ENCODE data around the gene SERPINB1.

Gene SERPINB1

DNA sequence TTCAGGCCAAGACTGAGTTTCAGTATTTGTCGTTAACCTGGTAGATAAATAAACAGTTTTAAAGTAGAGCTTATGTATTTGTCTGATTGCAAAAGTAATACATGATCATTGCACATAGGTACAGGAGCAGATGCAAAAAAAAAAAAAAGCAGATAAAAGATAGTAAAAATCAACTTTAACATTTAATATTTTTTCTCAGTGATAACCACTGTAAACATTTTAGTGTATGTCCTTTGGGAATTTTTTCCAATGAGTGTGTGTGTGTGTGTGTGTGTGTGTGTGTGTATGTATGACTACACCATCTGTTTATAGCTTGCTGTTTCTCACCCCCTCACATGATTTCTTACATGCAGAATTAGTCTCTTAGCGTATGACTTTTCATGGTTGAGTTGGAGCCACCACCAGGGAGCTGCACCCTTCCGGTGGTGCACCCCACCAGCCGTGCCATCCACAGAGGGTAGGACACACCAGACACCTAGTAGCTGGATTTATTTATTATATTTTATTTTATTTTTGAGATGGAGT is 50.2 kb downstream of the SERPINB1 start:
- Histone ChIP-seq H3K27ac (no peak overlapping the region), H3K36me3 (peaks cover 11% of the 10 kb centered on the region; the same call in 1 of the 2 replicates), H3K4me3 (ENCODE audit: low read depth, low read length) (no peak overlapping the region), H3K27me3 (ENCODE audit: insufficient read depth, low read depth, severe bottlenecking) (no peaks in the 10 kb centered on the region), H3K9me3 (ENCODE audit: severe bottlenecking) (no peaks in the 10 kb centered on the region)
- TF ChIP-seq, protein P1, sequence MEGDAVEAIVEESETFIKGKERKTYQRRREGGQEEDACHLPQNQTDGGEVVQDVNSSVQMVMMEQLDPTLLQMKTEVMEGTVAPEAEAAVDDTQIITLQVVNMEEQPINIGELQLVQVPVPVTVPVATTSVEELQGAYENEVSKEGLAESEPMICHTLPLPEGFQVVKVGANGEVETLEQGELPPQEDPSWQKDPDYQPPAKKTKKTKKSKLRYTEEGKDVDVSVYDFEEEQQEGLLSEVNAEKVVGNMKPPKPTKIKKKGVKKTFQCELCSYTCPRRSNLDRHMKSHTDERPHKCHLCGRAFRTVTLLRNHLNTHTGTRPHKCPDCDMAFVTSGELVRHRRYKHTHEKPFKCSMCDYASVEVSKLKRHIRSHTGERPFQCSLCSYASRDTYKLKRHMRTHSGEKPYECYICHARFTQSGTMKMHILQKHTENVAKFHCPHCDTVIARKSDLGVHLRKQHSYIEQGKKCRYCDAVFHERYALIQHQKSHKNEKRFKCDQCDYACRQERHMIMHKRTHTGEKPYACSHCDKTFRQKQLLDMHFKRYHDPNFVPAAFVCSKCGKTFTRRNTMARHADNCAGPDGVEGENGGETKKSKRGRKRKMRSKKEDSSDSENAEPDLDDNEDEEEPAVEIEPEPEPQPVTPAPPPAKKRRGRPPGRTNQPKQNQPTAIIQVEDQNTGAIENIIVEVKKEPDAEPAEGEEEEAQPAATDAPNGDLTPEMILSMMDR (IDR thresholded peaks at IDR 0.05; ENCODE audit: low read depth, low read length), result no peak
- no peak for DNase-seq

DNA sequence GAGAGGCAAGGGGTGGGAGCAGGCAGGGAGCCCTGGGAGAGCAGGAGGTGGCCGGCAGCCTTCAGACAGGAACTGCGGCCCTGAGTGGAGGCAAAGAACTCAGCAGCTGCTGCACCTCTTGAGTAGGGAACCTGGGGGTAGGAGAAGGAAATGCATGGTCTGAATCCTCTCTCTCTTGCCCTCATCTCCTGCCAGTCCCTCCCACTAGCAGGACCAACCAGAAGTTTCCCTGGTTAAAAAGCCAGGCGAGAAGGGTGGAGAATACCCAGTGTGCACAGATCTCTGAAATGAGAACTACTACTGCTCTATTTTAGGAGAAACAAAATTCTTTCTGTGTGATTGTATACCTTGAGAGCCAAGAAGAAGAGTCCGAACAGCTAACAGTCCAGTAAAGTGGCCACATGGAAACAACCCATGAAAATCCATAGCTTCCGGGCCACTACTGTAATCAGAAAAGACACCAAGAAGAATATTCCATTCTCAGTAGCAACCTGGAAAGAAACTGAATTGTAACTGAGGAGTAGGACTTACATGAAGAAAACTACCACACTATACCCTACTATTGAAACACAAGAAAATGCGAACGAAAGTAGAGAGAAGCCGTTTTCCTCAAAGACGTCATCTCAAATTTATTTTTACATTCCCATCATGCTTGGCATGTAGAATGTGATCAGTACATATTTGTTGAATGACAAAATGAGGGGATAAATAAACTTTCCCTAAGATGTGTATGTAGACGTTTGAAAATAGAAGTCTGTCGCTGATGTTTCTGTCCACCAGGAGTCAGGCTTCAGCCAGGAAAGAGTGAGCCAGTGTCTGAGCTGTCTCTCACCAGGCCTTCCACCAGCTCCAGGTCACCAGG is 50.8 kb downstream of the SERPINB1 start:
- H3K9me3 ChIP-seq (ENCODE audit: severe bottlenecking), result no peaks in the 10 kb centered on the region
- H3K4me3 ChIP-seq (ENCODE audit: low read depth, low read length), result no peak overlapping the region
- DNase-seq, result peak; percentile 84
- TF ChIP-seq, protein P1 (IDR thresholded peaks at IDR 0.05; ENCODE audit: low read depth, low read length), result peak; percentile 92
- no peak overlapping the region; the same call in 1 of the 2 replicates for H3K27ac ChIP-seq
- H3K27me3 ChIP-seq (ENCODE audit: insufficient read depth, low read depth, severe bottlenecking), result no peaks in the 10 kb centered on the region
- H3K36me3 ChIP-seq, result peaks cover 17% of the 10 kb centered on the region; the same call in 1 of the 2 replicates

DNA sequence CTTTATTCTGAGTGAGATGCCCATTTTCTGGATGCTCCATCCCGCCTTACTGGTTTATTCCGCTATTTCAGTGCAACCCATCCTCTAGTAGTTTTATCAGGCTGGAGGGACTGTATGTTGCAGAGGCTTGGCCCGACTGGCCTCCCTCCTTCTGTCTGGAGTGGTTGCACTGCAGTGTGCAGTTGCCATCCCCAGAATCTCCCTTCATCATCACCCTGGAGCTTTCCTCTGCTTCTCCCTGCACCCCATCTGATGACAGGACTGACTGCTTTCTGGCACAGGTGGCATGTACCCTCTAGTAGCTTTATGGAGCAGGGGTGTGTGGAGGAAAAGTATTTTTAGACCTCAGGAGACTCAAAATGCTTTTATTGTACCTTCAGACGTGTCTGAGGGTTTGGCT is 55.4 kb downstream of the SERPINB1 start:
- Histone ChIP-seq H3K36me3 (peaks cover 33% of the 10 kb centered on the region), H3K9me3 (ENCODE audit: severe bottlenecking) (no peaks in the 10 kb centered on the region), H3K27me3 (ENCODE audit: insufficient read depth, low read depth, severe bottlenecking) (no peaks in the 10 kb centered on the region), H3K27ac (no peak overlapping the region), H3K4me3 (ENCODE audit: low read depth, low read length) (no peak overlapping the region)
- TF ChIP-seq, protein P1 (IDR thresholded peaks at IDR 0.05; ENCODE audit: low read depth, low read length), result no peak
- DNase-seq, result no peak

DNA sequence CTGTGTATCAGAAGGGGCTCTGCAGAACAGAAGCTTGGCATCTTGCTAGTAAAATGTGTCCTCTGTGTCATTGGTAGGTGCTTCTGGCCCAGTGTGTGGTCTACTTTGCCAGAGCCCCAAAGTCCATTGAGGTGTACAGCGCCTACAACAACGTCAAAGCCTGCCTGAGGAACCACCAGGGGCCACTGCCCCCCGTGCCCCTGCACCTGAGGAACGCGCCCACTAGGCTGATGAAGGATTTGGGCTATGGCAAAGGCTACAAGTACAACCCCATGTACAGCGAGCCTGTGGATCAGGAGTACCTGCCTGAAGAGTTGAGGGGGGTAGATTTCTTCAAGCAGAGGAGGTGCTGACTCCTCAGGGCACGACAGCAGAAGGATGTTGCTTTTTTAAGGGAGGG is 56.7 kb downstream of the SERPINB1 start:
- no peaks in the 10 kb centered on the region for H3K9me3 ChIP-seq (ENCODE audit: severe bottlenecking)
- no peak overlapping the region for H3K27ac ChIP-seq
- no peaks in the 10 kb centered on the region for H3K27me3 ChIP-seq (ENCODE audit: insufficient read depth, low read depth, severe bottlenecking)
- TF ChIP-seq, protein P1 (IDR thresholded peaks at IDR 0.05; ENCODE audit: low read depth, low read length), result no peak
- H3K36me3 ChIP-seq, result peaks cover 45% of the 10 kb centered on the region
- no peak for DNase-seq
- no peak overlapping the region for H3K4me3 ChIP-seq (ENCODE audit: low read depth, low read length)

DNA sequence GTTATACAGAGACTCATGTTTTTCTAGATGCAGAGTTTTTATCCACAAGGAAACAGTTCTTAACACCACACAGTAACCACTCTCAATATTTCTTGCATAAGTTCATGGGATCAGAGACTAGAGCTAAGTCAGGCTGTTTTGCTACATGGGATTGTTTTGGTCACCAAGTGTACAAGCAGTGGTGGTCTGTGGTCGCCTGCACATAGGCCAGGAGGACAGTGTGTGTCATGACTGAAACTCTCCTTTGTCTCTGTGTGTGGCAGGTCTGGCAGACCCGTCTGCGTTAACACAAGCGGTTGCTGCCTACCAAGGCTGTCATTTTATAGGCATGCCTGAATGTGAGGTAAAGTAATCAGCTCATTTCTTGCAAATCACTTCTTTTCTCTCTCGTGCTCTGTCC is 57.6 kb downstream of the SERPINB1 start:
- Histone ChIP-seq H3K4me3 (ENCODE audit: low read depth, low read length) (no peak overlapping the region), H3K9me3 (ENCODE audit: severe bottlenecking) (no peaks in the 10 kb centered on the region), H3K36me3 (peaks cover 54% of the 10 kb centered on the region), H3K27ac (no peak overlapping the region), H3K27me3 (ENCODE audit: insufficient read depth, low read depth, severe bottlenecking) (no peaks in the 10 kb centered on the region)
- TF ChIP-seq, protein P1 (IDR thresholded peaks at IDR 0.05; ENCODE audit: low read depth, low read length), result no peak
- DNase-seq, result no peak
